ENCODE data around the gene ORM1.

ORM1 gene

DNA sequence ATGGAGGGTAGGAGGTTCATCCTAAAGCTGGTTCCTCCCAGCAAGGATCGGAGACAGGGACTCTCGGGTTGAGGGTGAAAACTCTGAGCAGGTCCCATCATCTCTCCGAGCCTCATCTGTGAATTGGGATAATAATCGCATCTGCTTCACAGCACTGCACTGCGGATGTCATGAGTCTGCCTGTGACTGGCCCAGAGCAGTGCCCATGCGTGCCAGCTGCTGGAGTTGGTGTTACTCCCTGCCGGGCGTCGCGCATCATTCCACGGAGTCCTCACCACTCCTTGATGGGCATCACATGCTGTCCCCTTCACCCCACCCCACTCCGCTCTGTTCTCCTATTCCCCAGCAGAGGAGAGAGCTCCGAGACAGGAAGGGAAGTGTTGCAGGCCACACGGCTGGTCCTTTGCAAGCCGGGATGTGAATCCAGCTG lies 35.1 kb upstream of the ORM1 start:
- DNase-seq (ENCODE audit: low read depth) = no peak

- DNase-seq (ENCODE audit: low read depth) = no peak
Observed at GRCh38 chr9:114288193-114289091, 34.5 kb upstream of the ORM1 start.

DNA sequence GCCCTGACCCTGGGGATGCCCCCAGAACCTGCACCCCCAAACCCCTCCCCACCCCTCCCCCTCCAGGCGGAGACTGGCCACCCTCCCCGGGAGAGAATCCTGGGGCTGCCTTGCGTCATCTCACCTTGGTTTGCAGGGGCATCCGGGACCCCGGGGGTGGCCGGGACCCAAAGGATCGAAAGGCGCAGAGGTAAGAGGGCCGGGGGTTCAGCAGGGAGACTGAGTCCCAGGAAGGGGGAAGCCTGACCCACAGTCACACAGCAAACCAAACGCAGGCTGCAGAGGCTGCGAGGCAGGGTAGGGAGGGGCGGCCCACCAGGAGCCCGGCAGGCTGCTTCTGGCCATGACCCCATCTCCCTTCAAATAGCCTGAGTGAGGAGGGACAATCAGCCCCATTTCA lies 33.8 kb upstream of the ORM1 start:
- DNase-seq (ENCODE audit: low read depth) = no peak

GRCh38 chr9:114289571-114290481 lies 33.1 kb upstream of the ORM1 start:
- DNase-seq (ENCODE audit: low read depth) = no peak

DNA sequence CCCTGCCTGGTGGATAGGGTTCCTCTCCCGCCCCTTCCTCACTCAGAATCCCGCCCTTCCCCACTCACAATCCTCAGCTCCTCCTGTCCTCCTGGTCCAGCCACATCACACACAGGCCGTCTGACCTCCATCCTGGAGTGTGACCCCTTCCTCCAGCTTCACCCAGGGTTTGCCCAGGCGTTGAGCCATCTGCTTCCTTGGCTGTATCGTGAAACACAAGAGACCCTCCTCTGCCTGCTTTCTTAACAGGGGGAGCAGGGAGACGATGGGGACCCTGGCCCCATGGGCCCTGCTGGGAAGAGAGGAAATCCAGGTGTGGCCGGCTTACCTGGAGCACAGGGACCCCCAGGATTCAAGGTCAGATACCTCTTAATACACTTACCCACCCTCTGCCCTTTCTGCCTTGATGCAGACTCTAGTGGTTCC lies 32.3 kb upstream of the ORM1 start:
- no peak for DNase-seq (ENCODE audit: low read depth)

DNA sequence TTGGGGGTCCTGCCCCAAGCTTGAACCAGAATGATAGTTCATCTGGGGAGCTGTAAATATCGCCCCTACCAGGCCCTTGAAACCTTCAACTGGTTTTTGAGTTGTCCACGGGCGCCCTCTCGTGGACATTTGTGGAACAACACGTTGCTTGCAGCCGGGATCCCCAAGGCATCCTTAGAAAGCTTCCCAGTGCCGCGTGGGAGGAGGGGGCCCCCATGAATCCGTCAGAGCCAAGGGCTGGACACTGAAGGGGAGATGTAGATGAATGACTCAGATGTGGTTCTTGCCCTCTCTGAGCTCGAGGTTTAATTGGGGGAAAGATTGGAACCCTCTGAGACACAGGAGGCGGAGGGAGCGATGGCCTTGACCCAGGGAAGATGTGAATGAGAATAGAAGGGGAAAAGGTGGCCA lies 31.8 kb upstream of the ORM1 start:
- peak; percentile 58 for DNase-seq (ENCODE audit: low read depth)

- DNase-seq (ENCODE audit: low read depth) = no peak
Observed at GRCh38 chr9:114291886-114292590, 30.9 kb upstream of the ORM1 start.

DNA sequence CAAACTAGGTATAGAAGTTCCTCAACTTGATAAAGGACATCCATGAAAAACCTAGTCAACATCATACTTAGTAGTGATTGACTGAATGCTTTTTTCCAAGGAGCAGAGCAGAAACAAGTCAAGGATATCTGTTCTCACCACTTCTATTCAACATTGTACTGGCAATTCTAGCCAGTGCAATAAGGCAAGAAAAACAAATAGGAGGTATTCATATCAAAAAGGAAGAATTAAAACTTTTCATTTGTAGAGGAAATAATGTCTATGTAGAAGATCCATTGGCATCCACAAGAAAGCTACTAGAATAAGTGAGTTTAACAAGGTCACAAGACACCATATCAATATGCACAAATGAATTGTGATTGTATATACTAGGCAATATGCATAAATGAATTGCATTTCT lies 28.2 kb upstream of the ORM1 start:
- no peak for DNase-seq (ENCODE audit: low read depth)

- DNase-seq (ENCODE audit: low read depth) = no peak
Observed at GRCh38 chr9:114296338-114296737, 26.6 kb upstream of the ORM1 start.

DNA sequence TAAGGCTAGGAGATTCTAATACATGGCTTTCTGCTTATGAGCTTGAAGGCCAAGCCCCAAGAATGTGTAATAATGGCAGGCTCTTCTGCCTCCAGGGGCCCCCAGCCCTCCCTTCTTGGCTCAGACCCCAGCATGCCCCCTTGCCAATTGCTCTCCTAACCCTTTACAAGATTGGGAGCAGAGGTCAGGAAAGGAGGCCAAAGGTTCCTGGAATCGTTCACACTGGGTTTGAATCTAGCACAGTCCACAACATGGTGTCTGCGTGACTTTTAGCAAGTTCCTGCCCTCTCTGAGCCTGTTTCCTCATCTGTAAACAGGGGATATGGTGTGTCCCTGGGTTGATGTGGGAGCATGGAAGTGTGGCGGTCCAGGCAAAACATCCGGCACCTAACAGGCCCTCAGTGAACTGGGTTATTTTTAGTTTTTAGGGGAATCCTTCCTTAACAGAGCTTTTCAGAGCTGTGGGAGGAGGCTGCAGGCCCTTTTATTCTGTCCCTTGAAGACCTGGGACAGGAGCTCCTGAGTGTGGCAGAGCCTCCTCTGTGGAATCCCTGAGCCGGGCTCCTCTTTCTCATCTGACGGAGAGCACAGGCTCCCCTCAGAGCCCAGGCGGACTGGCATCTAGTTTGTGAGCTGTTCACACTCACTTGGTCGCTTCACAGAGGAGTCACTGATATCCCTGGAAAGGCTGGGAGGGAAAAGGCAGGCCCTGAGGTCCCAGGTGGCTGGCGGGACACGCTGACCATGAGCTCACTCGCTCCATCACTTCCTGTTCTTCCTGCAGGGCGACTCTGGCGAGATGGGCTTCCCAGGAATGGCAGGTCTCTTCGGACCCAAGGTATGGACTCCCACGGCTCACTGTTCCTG lies 23.4 kb upstream of the ORM1 start:
- no peak for DNase-seq (ENCODE audit: low read depth)

DNA sequence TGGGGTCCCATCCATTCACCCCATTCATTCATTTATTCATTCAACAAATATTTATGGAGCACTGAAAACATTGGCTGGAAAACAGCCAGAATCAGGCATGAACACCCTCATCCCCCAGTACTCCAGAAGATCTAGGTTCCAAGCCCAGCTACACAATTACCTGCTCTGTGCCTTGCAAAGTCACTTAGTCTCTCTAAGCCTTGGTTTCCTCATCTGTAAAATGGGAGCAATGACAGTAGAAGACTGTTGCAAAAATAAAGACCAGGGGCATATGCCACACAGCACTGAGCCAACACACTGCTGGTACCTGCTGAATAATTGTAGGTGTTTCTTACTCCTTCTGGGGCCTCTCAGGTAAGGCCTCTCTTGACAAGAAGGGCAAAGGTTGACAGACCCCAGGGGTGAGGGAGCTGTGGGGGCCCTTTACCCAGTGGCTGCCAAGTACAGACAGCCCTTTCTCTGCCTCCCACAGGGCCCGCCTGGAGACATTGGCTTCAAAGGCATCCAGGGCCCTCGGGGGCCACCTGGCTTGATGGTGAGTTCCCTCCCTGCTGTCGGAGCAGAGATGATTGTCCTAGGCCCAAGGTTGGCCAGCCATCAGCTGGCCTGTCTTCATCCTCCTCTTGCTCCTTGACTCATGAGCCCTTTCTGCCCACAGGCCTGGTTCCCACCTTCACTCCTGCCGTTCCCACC lies 22.6 kb upstream of the ORM1 start:
- DNase-seq (ENCODE audit: low read depth) = no peak

DNA sequence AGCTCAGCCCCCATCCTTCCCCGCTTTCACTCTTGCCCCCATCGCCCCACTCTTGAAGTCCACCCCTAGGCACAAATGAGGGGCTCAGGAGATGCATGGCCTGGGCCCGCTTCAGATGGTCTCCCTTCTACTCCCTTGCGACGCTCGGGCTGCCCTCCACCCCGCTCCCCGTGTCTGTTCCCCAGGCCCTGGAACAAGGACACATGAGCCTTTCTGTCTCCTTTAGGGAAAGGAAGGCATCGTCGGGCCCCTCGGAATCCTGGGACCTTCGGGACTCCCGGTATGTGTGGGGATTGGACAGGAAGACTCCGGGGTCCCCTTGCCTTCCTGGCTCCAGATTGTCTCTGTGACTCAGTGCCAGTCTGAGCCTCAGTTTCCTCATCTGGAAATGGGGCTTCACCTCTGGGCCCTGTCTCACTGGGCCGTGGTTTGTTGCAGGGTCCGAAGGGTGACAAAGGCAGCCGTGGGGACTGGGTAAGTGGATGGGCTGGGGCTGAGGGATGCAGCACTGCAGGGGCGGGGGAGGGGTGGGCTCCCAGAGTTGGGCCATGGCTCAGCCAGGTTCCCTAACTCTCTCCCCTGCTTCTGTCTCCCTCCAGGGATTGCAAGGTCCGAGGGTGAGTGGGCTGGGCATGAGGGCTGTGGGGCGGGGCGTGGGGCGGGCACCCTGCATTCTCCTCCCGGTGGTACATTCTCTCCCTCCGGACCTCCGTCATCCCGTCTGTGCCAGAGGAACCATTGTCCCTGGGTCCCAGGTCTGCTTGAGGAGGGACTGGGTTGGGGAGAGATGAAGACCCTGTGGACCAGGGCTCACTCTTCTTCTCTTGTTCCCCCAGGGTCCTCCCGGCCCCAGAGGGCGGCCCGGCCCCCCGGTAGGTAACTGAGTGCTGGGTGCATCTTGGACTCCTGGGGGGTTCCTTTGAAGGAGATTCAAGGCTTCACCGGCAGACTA lies 21.8 kb upstream of the ORM1 start:
- no peak for DNase-seq (ENCODE audit: low read depth)

GRCh38 chr9:114301798-114302565 lies 20.9 kb upstream of the ORM1 start:
- DNase-seq (ENCODE audit: low read depth) = no peak

DNA sequence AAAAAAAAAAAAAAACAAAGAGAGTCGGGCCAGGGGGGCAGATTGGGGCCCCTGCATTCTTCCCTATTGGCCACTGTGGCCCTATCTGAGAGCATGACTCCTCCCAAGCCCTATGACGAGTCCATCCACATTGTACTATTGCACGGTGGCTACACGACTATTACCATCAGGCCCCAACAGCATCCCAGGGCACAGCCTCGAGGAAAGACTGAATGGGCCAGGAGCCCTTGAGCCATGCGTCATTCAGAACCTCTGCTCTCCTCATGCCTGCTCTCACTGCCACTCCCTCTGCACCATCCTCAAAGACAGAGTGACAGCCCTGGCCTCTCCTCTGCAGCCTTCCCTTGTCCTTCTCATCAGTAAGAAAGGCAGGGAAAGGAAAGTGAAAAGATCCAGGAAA lies 20.2 kb upstream of the ORM1 start:
- DNase-seq (ENCODE audit: low read depth) = no peak

- no peak for DNase-seq (ENCODE audit: low read depth)
Observed at GRCh38 chr9:114303571-114303970, 19.3 kb upstream of the ORM1 start.

GRCh38 chr9:114303977-114304376 lies 18.9 kb upstream of the ORM1 start:
- DNase-seq (ENCODE audit: low read depth) = no peak

DNA sequence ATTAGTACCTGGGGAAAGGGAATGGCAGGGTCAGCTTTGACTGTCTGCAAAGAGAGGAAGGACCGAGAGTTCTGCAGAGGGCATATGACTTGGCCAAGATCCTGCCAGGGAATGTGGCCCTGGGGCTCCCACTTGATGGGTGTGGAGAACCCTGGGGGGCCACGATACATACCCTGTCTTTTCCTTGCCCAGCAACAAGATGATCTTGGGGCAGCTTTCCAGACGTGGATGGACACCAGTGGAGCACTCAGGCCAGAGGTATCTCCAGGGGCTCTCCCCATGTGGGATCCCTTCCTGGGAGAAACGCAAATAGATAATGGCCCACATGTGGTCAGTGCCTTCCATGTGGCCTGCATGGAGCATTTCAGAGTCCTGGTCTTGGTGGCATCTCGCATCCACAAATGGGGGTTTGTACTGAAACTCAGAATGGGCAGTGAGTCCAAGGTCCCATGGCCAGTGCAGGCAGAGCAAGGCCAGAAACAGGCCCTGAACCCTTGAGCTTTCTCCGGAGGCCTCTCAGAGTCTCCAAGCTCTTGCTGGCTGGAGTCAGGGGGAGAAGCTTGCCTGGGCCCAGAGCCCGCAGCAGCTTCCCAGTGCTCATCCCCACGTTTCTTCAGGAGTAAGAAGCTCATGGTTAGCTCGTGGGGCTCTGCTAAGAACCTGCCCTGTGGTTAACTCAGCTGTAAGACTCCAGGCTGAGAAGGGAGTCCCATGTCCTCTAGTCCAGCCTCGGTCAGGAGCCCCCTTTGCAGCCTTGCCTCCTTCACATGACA lies 18.3 kb upstream of the ORM1 start:
- DNase-seq (ENCODE audit: low read depth) = no peak

GRCh38 chr9:114307899-114308267 lies 15.0 kb upstream of the ORM1 start:
- DNase-seq (ENCODE audit: low read depth) = no peak

All from stimulated activated CD8-positive, alpha-beta memory T cell treated with anti-CD3 and anti-CD28 coated beads, Interleukin-15, amount 100 ng/mL, for 1 hour (primary cell).